HepG2 (cell line): ENCODE data around the gene TANC1.

Experiments used
- FLYWCH1 ChIP-seq: sonication (generic); formaldehyde crosslinking; IDR thresholded peaks from 2 replicates; pipeline ENCODE4 v1.8.1; 2023; ENCODE audit warnings: mild to moderate bottlenecking, missing genetic modification reagents
- FOSL1 ChIP-seq: sonication (generic); formaldehyde crosslinking; IDR thresholded peaks from 2 replicates; pipeline ENCODE4 v1.9.0; 2021; ENCODE audit warnings: missing genetic modification reagents, borderline replicate concordance
- HINFP ChIP-seq: sonication (generic); formaldehyde crosslinking; IDR thresholded peaks from 2 replicates; pipeline ENCODE4 v1.4.0; 2020; ENCODE audit warnings: low read depth, mild to moderate bottlenecking, missing genetic modification reagents
- HNRNPLL ChIP-seq: fragments of 200-400 bp; formaldehyde crosslinking; IDR thresholded peaks from 2 replicates; pipeline ENCODE4 v1.6.1; 2017; ENCODE audit warnings: mild to moderate bottlenecking, low read depth, low read length; ENCODE audit not compliant: poor library complexity, severe bottlenecking
- KAT2B ChIP-seq: fragments of 150-350 bp; IDR thresholded peaks from 2 replicates; pipeline ENCODE4 v1.6.1; 2014; ENCODE audit warnings: low read depth, low read length, borderline replicate concordance
- POLR2A ChIP-seq, 2 experiments: IDR thresholded peaks; 2 replicates each; pipeline ENCODE4 v1.6.1; 2011; ENCODE audit warnings: low read depth in 2 of 2, low read length in 2 of 2, mild to moderate bottlenecking in 1 of 2, moderate library complexity in 1 of 2; ENCODE audit not compliant: insufficient read depth in 1 of 2
- RXRA ChIP-seq: sonication (generic); formaldehyde crosslinking; IDR thresholded peaks from 2 replicates; pipeline ENCODE4 v1.5.1; 2020; ENCODE audit warnings: missing genetic modification reagents
- ZNF431 ChIP-seq: sonication (generic); formaldehyde crosslinking; IDR thresholded peaks from 2 replicates; pipeline ENCODE4 v1.9.0; 2022; ENCODE audit warnings: missing genetic modification reagents, low read depth, mild to moderate bottlenecking, borderline replicate concordance
- ZNF513 ChIP-seq: sonication (generic); formaldehyde crosslinking; conservative IDR thresholded peaks from 2 replicates; pipeline ENCODE4 v1.5.0; 2020; ENCODE audit warnings: missing genetic modification reagents
- ZZZ3 ChIP-seq: sonication (generic); formaldehyde crosslinking; IDR thresholded peaks from 2 replicates; pipeline ENCODE4 v1.4.0; 2020; ENCODE audit warnings: missing genetic modification reagents, mild to moderate bottlenecking, borderline replicate concordance

- TF ChIP-seq KAT2B (no peak), RXRA (CRISPR knock-in tag) (no peak), ZZZ3 (CRISPR knock-in tag) (no peak), HNRNPLL (no peak), ZNF513 (CRISPR knock-in tag) (no peak), FOSL1 (CRISPR knock-in tag) (no peak), HINFP (CRISPR knock-in tag) (no peak), ZNF431 (CRISPR knock-in tag) (no peak), FLYWCH1 (CRISPR knock-in tag) (no peak), POLR2A (IDR thresholded peaks at IDR 0.05; ENCODE audit: insufficient read depth in 1 of 2, low read depth in 2 of 2, low read length in 2 of 2) (no peak)
Measured at GRCh38 chr2:159128191-159128590, 159.8 kb downstream of the TANC1 start.
